ENCODE results near the gene ARGLU1.
A peak's percentile ranks its signal among the peaks of the same experiment; 100 is the strongest.

The ARGLU1 gene

GRCh38 chr13:106569233-106570095 is 1.5 kb upstream of the ARGLU1 start:
- Mint-ChIP-seq H3K9me3 (no peaks in the 10 kb centered on the region), H3K36me3 (ENCODE audit: low read depth) (peaks cover 35% of the 10 kb centered on the region), H3K27ac (peak overlapping the region; percentile 26), H3K4me3 (no peak overlapping the region), H3K27me3 (no peaks in the 10 kb centered on the region), H3K4me1 (ENCODE audit: low read depth) (peaks cover 44% of the 10 kb centered on the region)
- DNase-seq = no peak

GRCh38 chr13:106568299-106569003 is 514 bp upstream of the ARGLU1 start:
- Mint-ChIP-seq H3K4me3 (peak overlapping the region; percentile 99), H3K36me3 (ENCODE audit: low read depth) (peaks cover 42% of the 10 kb centered on the region), H3K27ac (peak overlapping the region; percentile 98), H3K9me3 (no peaks in the 10 kb centered on the region), H3K4me1 (ENCODE audit: low read depth) (peaks cover 53% of the 10 kb centered on the region), H3K27me3 (no peaks in the 10 kb centered on the region)
- no peak for DNase-seq

GRCh38 chr13:106566641-106567473 is 1.1 kb downstream of the ARGLU1 start:
- no peak for DNase-seq
- H3K27ac Mint-ChIP-seq = peak overlapping the region; percentile 98
- H3K4me3 Mint-ChIP-seq = peak overlapping the region; percentile 99
- peaks cover 48% of the 10 kb centered on the region for H3K36me3 Mint-ChIP-seq (ENCODE audit: low read depth)
- H3K27me3 Mint-ChIP-seq = no peaks in the 10 kb centered on the region
- no peaks in the 10 kb centered on the region for H3K9me3 Mint-ChIP-seq
- H3K4me1 Mint-ChIP-seq (ENCODE audit: low read depth) = peaks cover 66% of the 10 kb centered on the region

GRCh38 chr13:106565127-106565775 is 2.7 kb downstream of the ARGLU1 start:
- H3K36me3 Mint-ChIP-seq (ENCODE audit: low read depth) = peaks cover 55% of the 10 kb centered on the region
- H3K4me1 Mint-ChIP-seq (ENCODE audit: low read depth) = peaks cover 75% of the 10 kb centered on the region
- H3K4me3 Mint-ChIP-seq = peak overlapping the region; percentile 99
- no peak for DNase-seq
- no peaks in the 10 kb centered on the region for H3K9me3 Mint-ChIP-seq
- H3K27ac Mint-ChIP-seq = peak overlapping the region; percentile 98
- no peaks in the 10 kb centered on the region for H3K27me3 Mint-ChIP-seq

- Mint-ChIP-seq H3K4me1 (ENCODE audit: low read depth) (peaks cover 77% of the 10 kb centered on the region), H3K27ac (peak overlapping the region; percentile 91), H3K27me3 (no peaks in the 10 kb centered on the region), H3K9me3 (no peaks in the 10 kb centered on the region), H3K36me3 (ENCODE audit: low read depth) (peaks cover 75% of the 10 kb centered on the region), H3K4me3 (peak overlapping the region; percentile 50)
- no peak for DNase-seq
Measured at GRCh38 chr13:106562301-106562700, 5.6 kb downstream of the ARGLU1 start.

- DNase-seq = peak; percentile 46
- H3K4me3 Mint-ChIP-seq = peak overlapping the region; percentile 50
- H3K9me3 Mint-ChIP-seq = no peaks in the 10 kb centered on the region
- H3K36me3 Mint-ChIP-seq (ENCODE audit: low read depth) = peaks cover 76% of the 10 kb centered on the region
- H3K27ac Mint-ChIP-seq = peak overlapping the region; percentile 91
- H3K27me3 Mint-ChIP-seq = no peaks in the 10 kb centered on the region
- peaks cover 77% of the 10 kb centered on the region for H3K4me1 Mint-ChIP-seq (ENCODE audit: low read depth)
Measured at GRCh38 chr13:106561551-106562170, 6.3 kb downstream of the ARGLU1 start.

GRCh38 chr13:106560821-106561220 is 7.1 kb downstream of the ARGLU1 start:
- Mint-ChIP-seq H3K4me1 (ENCODE audit: low read depth) (peaks cover 77% of the 10 kb centered on the region), H3K27ac (peak overlapping the region; percentile 91), H3K27me3 (no peaks in the 10 kb centered on the region), H3K4me3 (peak overlapping the region; percentile 50), H3K9me3 (no peaks in the 10 kb centered on the region), H3K36me3 (ENCODE audit: low read depth) (peaks cover 76% of the 10 kb centered on the region)
- DNase-seq = no peak

- H3K4me3 Mint-ChIP-seq = no peak overlapping the region
- no peaks in the 10 kb centered on the region for H3K9me3 Mint-ChIP-seq
- DNase-seq = no peak
- H3K36me3 Mint-ChIP-seq (ENCODE audit: low read depth) = peaks cover 80% of the 10 kb centered on the region
- H3K27me3 Mint-ChIP-seq = no peaks in the 10 kb centered on the region
- peaks cover 73% of the 10 kb centered on the region for H3K4me1 Mint-ChIP-seq (ENCODE audit: low read depth)
- H3K27ac Mint-ChIP-seq = peak overlapping the region; percentile 26
Measured at GRCh38 chr13:106558527-106558926, 9.4 kb downstream of the ARGLU1 start.

- peak overlapping the region; percentile 16 for H3K27ac Mint-ChIP-seq
- no peak for DNase-seq
- no peak overlapping the region for H3K4me3 Mint-ChIP-seq
- H3K9me3 Mint-ChIP-seq = no peaks in the 10 kb centered on the region
- H3K4me1 Mint-ChIP-seq (ENCODE audit: low read depth) = peaks cover 65% of the 10 kb centered on the region
- peaks cover 96% of the 10 kb centered on the region for H3K36me3 Mint-ChIP-seq (ENCODE audit: low read depth)
- H3K27me3 Mint-ChIP-seq = no peaks in the 10 kb centered on the region
Measured at GRCh38 chr13:106555631-106556328, 12.2 kb downstream of the ARGLU1 start.

- DNase-seq = no peak
- Mint-ChIP-seq H3K4me3 (no peak overlapping the region), H3K9me3 (no peaks in the 10 kb centered on the region), H3K27me3 (no peaks in the 10 kb centered on the region), H3K27ac (peak overlapping the region; percentile 15), H3K36me3 (ENCODE audit: low read depth) (peaks cover 79% of the 10 kb centered on the region), H3K4me1 (ENCODE audit: low read depth) (peaks cover 57% of the 10 kb centered on the region)
Measured at GRCh38 chr13:106551751-106552150, 16.2 kb downstream of the ARGLU1 start.

GRCh38 chr13:106551350-106551749 is 16.6 kb downstream of the ARGLU1 start:
- no peaks in the 10 kb centered on the region for H3K9me3 Mint-ChIP-seq
- peaks cover 57% of the 10 kb centered on the region for H3K4me1 Mint-ChIP-seq (ENCODE audit: low read depth)
- no peak for DNase-seq
- peak overlapping the region; percentile 15 for H3K27ac Mint-ChIP-seq
- peaks cover 75% of the 10 kb centered on the region for H3K36me3 Mint-ChIP-seq (ENCODE audit: low read depth)
- H3K4me3 Mint-ChIP-seq = no peak overlapping the region
- no peaks in the 10 kb centered on the region for H3K27me3 Mint-ChIP-seq

GRCh38 chr13:106550570-106551135 is 17.3 kb downstream of the ARGLU1 start:
- no peak for DNase-seq
- Mint-ChIP-seq H3K36me3 (ENCODE audit: low read depth) (peaks cover 68% of the 10 kb centered on the region), H3K4me1 (ENCODE audit: low read depth) (peaks cover 50% of the 10 kb centered on the region), H3K27ac (peak overlapping the region; percentile 44), H3K4me3 (no peak overlapping the region), H3K27me3 (no peaks in the 10 kb centered on the region), H3K9me3 (no peaks in the 10 kb centered on the region)

All from activated T-cell treated with anti-CD3 and anti-CD28 coated beads, Interleukin-2, amount 50 U/mL, for 24 hours (primary cell).